Trophoblast cell (in vitro differentiated cells and primary cell): ENCODE data around the gene EXOC3L1.

Source experiments
- DNase-seq, 2 donors: peaks; one replicate each; pipeline ENCODE4 v3.0.0-alpha.2; 2016
- H2AFZ ChIP-seq: 2 replicates; pipeline ENCODE4 v1.6.1; 2013; ENCODE audit warnings: low read length, moderate library complexity, mild to moderate bottlenecking; ENCODE audit not compliant: insufficient read depth, poor library complexity
- H2AK5ac ChIP-seq: 2 replicates; pipeline ENCODE4 v1.6.1; 2013; ENCODE audit warnings: mild to moderate bottlenecking, low read length
- H2BK120ac ChIP-seq: 2 replicates; pipeline ENCODE4 v1.6.1; 2013; ENCODE audit warnings: low read length, mild to moderate bottlenecking, moderate library complexity; ENCODE audit not compliant: insufficient read depth, poor library complexity
- H2BK12ac ChIP-seq: 2 replicates; pipeline ENCODE4 v1.6.1; 2013; ENCODE audit warnings: mild to moderate bottlenecking, low read length, moderate library complexity
- H2BK5ac ChIP-seq: 2 replicates; pipeline ENCODE4 v1.6.1; 2013; ENCODE audit warnings: low read length, low read depth, moderate library complexity, mild to moderate bottlenecking; ENCODE audit not compliant: poor library complexity
- H3K14ac ChIP-seq: 2 replicates; pipeline ENCODE4 v1.6.1; 2013; ENCODE audit warnings: mild to moderate bottlenecking, low read length
- H3K18ac ChIP-seq: 2 replicates; pipeline ENCODE4 v1.6.1; 2013; ENCODE audit warnings: mild to moderate bottlenecking, low read length
- H3K23ac ChIP-seq: 2 replicates; pipeline ENCODE4 v1.6.1; 2013; ENCODE audit warnings: low read length
- H3K27ac ChIP-seq: 2 replicates; pipeline ENCODE4 v1.5.1; 2013; ENCODE audit warnings: low read depth, mild to moderate bottlenecking, inconsistent platforms, low read length, moderate library complexity
- H3K27me3 ChIP-seq: 2 replicates; pipeline ENCODE4 v1.6.1; 2013; ENCODE audit warnings: inconsistent platforms, mild to moderate bottlenecking, low read length, moderate library complexity; ENCODE audit not compliant: insufficient read depth
- H3K36me3 ChIP-seq, 2 experiments: 1 replicate in 1 of 2; 2 replicates in 1 of 2; pipeline ENCODE4 v1.6.1; 2013; ENCODE audit warnings: low read length in 2 of 2, mild to moderate bottlenecking in 2 of 2, moderate library complexity in 1 of 2; ENCODE audit not compliant: insufficient read depth in 2 of 2, control insufficient read depth in 1 of 2
- H3K4ac ChIP-seq: 2 replicates; pipeline ENCODE4 v1.6.1; 2013; ENCODE audit warnings: low read depth, mild to moderate bottlenecking, low read length, moderate library complexity
- H3K4me1 ChIP-seq, 2 experiments: 1 replicate in 1 of 2; 2 replicates in 1 of 2; pipeline ENCODE4 v1.6.1; 2013; ENCODE audit warnings: low read length in 2 of 2, mild to moderate bottlenecking in 2 of 2, moderate library complexity in 1 of 2; ENCODE audit not compliant: insufficient read depth in 2 of 2, control insufficient read depth in 1 of 2
- H3K4me2 ChIP-seq: 2 replicates; pipeline ENCODE4 v1.6.1; 2013; ENCODE audit warnings: inconsistent platforms, mild to moderate bottlenecking, low read length, moderate library complexity
- H3K4me3 ChIP-seq: 2 replicates; pipeline ENCODE4 v1.5.1; 2013; ENCODE audit warnings: mild to moderate bottlenecking, low read depth, low read length, inconsistent platforms
- H3K79me1 ChIP-seq: one replicate; pipeline ENCODE4 v1.6.1; 2013; ENCODE audit warnings: low read length
- H3K79me2 ChIP-seq: 2 replicates; pipeline ENCODE4 v1.6.1; 2013; ENCODE audit warnings: low read length, mild to moderate bottlenecking; ENCODE audit not compliant: control insufficient read depth, insufficient read depth, poor library complexity
- H3K9ac ChIP-seq: 2 replicates; pipeline ENCODE4 v1.6.1; 2013; ENCODE audit warnings: mild to moderate bottlenecking, low read length
- H3K9me3 ChIP-seq: 2 replicates; pipeline ENCODE4 v1.6.1; 2013; ENCODE audit warnings: low read depth, mild to moderate bottlenecking, control low read depth, inconsistent platforms, low read length; ENCODE audit not compliant: insufficient read depth
- H4K12ac ChIP-seq: 2 replicates; pipeline ENCODE4 v1.6.1; 2013; ENCODE audit warnings: low read depth, mild to moderate bottlenecking, low read length, moderate library complexity
- H4K8ac ChIP-seq: 2 replicates; pipeline ENCODE4 v1.6.1; 2013; ENCODE audit warnings: low read depth, mild to moderate bottlenecking, low read length, moderate library complexity
- H4K91ac ChIP-seq: one replicate; pipeline ENCODE4 v1.6.1; 2013; ENCODE audit warnings: low read depth, mild to moderate bottlenecking, low read length, moderate library complexity
- WGBS: extraction: QIAGEN DNeasy Blood & Tissue Kit; methylation state at CpG from one replicate; pipeline ENCODE4 v1.1.7; 2013; ENCODE audit warnings: missing lambda C conversion rate; ENCODE audit not compliant: insufficient read length, insufficient coverage; ENCODE audit errors: extremely low coverage; 5-methylcytosine and 5-hydroxymethylcytosine counted together

EXOC3L1 gene

DNA sequence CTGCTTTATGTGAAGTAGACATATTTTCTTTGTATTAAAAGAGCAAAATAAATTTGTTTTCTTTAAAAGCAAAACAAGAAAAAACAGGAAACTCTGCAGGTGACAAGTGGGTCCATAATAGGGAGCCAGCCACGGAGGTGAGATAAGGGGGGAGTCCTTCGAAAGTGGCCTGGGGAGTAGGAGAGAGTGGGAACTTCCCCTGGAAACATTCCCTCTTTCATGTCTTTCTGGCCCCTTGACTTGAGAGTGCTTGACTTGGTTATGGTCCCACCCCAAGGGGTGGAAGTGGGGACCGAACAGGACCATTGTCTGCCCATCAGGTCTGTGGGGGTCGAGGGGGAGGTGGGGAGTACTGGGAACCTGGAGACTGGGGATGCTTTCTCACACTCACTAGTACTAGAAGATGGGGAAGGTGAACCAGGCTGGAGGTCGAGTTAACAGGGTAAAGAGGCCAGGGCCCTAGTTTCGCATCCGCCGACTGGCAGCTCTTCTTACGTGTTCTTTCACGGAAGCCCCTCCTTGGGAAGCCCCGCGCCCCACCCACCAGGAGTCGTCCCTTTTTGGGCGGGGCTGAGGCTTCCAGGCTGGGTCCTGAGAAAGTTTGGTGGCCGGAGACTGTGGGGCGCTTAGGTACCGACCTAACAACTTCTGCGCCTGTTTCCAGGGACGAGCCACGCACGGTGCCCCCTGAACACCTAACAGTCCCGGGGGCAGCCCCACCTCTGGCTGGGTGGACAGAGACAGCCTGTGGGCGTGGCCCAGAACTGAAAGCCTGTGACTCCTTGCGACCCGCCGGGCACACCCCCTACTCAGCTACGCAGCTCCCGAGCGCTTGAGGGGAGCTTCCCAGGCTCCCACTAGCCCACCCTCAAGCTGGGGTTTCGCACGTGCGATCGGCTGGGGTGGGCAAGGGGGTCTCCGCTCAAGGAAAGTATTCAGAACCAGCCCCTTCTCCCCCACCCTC, 31.0 kb downstream of the EXOC3L1 start:
- DNase-seq, result peak; percentile 75 to 80

DNA sequence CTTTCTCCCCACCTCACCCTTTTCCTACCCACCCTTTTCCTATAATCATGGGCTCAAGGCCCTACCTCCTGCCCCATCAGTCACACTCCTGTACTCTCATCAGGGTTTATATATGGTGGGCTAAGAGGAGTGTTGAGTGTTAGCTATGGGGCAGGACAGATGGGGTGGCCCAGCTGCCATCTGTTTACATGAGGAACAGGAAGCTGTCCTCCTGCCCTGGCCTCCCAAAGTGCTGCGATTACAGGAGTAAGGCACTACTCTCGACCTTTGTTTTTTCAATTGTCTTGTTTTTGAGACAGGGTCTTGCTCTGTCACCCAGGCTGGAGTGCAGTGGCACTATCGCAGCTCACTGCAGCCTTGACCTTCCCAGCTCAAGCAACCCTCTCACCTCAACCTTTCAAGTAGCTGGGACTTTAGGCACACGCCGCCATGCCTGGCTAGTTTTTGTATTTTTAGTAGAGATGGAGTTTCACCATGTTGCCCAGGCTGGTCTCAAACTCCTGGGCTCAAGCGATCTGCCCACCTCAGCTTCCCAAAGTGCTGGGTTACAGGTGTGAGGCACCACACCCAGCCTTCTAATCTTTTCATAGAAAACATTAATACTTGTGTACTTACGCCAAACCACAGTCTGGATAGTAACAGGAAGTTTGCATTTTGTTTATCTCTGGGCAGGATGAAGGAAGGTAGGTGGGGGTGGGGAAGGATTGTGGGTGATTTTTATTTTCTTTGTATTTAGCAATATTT, 31.9 kb downstream of the EXOC3L1 start:
- WGBS, result no CpG with 5 or more reads among the region's 7 CpGs
- Histone ChIP-seq H3K79me2 (peaks cover 6% of the 10 kb centered on the region), H3K18ac (no peak overlapping the region), H2AFZ (no peak overlapping the region), H3K23ac (no peak overlapping the region), H3K4me1 (peaks cover 6 to 18% of the 10 kb centered on the region in 2 experiments), H2AK5ac (no peak overlapping the region), H3K9ac (no peak overlapping the region), H3K14ac (no peak overlapping the region), H3K4me2 (no peak overlapping the region), H3K36me3 (no peaks in the 10 kb centered on the region), H2BK12ac (no peak overlapping the region), H3K4me3 (no peak overlapping the region), H3K4ac (no peak overlapping the region), H3K9me3 (peaks cover 10% of the 10 kb centered on the region), H2BK120ac (no peak overlapping the region), H4K8ac (no peak overlapping the region), H3K79me1 (peaks cover 9% of the 10 kb centered on the region), H3K27me3 (peaks cover 68% of the 10 kb centered on the region), H2BK5ac (no peak overlapping the region), H4K12ac (no peak overlapping the region), H3K27ac (no peak overlapping the region), H4K91ac (no peak overlapping the region)
- DNase-seq, result no peak

More for the DNA sequence above, 31.0 kb downstream of the EXOC3L1 start:
- H3K9ac ChIP-seq, result no peak overlapping the region
- H3K4me2 ChIP-seq, result peak overlapping the region; percentile 75
- peaks cover 12 to 24% of the 10 kb centered on the region in 2 experiments for H3K4me1 ChIP-seq
- H3K4ac ChIP-seq, result peak overlapping the region; percentile 27
- H3K9me3 ChIP-seq, result peaks cover 16% of the 10 kb centered on the region
- H3K79me1 ChIP-seq, result peaks cover 9% of the 10 kb centered on the region
- no peak overlapping the region for H3K23ac ChIP-seq
- H3K18ac ChIP-seq, result peak overlapping the region; percentile 76
- H4K8ac ChIP-seq, result peak overlapping the region; percentile 82
- no peak overlapping the region for H3K27ac ChIP-seq
- H4K12ac ChIP-seq, result peak overlapping the region; percentile 81
- H2AK5ac ChIP-seq, result peak overlapping the region; percentile 78
- H2BK120ac ChIP-seq, result peak overlapping the region; percentile 57
- H3K4me3 ChIP-seq, result peak overlapping the region; percentile 88
- H4K91ac ChIP-seq, result peak overlapping the region; percentile 78
- no peak overlapping the region for H2BK12ac ChIP-seq
- peak overlapping the region; percentile 83 for H3K14ac ChIP-seq
- H3K27me3 ChIP-seq, result peaks cover 75% of the 10 kb centered on the region
- H3K36me3 ChIP-seq, result no peaks in the 10 kb centered on the region
- H2AFZ ChIP-seq, result peak overlapping the region; percentile 86
- H2BK5ac ChIP-seq, result no peak overlapping the region
- WGBS, result no CpG with 5 or more reads among the region's 34 CpGs
- H3K79me2 ChIP-seq, result peaks cover 6% of the 10 kb centered on the region

DNA sequence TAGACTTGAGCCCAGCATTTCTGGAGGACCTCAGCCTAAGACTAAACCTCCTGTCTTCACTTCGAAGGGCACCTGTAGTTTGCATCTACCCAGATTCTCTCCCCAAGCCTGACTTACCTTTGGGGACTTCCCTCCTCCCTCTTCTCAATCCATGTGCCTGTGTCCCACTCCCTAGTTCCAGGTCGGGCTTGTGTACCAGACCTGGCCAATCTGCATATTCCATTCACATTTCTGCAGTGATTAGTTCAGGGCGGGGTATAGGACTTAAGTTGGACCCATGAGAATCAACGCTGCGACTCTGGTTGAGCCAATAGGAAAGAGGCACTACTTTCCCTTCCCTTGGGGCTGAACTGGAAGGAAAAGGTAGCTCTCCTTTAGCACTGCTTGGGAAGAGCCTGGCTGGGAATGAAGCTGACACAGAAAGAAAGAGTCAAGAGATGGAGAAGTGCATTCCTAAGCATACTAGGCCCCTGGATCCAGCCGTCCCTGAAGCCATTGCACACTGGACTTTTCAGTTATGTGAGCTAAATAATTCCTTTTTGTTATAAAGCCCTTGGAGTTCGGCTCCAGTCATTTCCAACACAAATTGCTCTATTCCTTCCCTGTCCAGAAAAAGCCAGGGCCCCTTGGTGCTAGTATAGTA, 32.7 kb downstream of the EXOC3L1 start:
- H3K14ac ChIP-seq, result no peak overlapping the region
- H4K12ac ChIP-seq, result no peak overlapping the region
- H3K4ac ChIP-seq, result no peak overlapping the region
- peaks cover 9% of the 10 kb centered on the region for H3K9me3 ChIP-seq
- H3K36me3 ChIP-seq, result no peaks in the 10 kb centered on the region
- H3K9ac ChIP-seq, result no peak overlapping the region
- no peak overlapping the region for H3K18ac ChIP-seq
- no peak overlapping the region for H3K4me3 ChIP-seq
- peaks cover 2 to 12% of the 10 kb centered on the region in 2 experiments for H3K4me1 ChIP-seq
- H2AK5ac ChIP-seq, result no peak overlapping the region
- H3K79me1 ChIP-seq, result peaks cover 9% of the 10 kb centered on the region
- no peak overlapping the region for H2BK12ac ChIP-seq
- H3K4me2 ChIP-seq, result no peak overlapping the region
- peaks cover 60% of the 10 kb centered on the region for H3K27me3 ChIP-seq
- H4K8ac ChIP-seq, result no peak overlapping the region
- H2BK5ac ChIP-seq, result no peak overlapping the region
- no peak overlapping the region for H4K91ac ChIP-seq
- no peak for DNase-seq
- H3K27ac ChIP-seq, result no peak overlapping the region
- WGBS, result no CpG with 5 or more reads among the region's 7 CpGs
- H2AFZ ChIP-seq, result no peak overlapping the region
- peaks cover 6% of the 10 kb centered on the region for H3K79me2 ChIP-seq
- H3K23ac ChIP-seq, result no peak overlapping the region
- H2BK120ac ChIP-seq, result no peak overlapping the region

DNA sequence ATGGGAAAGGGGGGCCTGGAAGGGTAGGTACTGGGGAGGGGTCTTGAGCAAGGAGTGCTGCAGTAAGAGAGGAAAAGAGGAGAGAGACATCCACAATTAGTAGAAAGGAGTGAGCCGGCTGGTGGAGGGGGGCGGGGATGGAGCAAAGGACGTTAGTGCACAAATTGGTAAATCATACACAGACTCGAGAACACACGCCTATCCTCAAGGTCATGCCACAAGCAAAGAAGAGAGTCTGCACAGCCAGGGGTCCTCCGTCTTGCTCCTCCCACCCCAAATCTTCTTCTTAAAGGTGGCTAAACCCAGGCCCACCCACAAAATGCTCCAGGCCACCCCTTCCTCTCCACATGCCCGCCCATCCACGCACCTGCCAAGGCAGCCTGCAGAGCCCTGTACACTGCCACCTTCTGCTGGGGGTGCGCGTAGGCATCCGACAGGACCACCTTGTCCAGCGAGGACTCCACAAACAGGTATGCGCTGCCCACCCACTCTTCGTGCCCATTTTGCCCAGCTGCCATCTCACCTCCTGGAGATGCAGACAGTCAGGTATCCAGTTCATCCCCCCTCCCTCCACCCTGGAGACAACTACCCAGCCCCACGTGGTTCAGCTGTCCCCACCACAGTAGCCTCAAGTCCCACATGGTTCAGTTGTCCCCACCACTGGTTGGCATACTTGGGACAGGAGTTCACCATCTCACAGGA, 33.6 kb downstream of the EXOC3L1 start:
- Histone ChIP-seq H3K27ac (no peak overlapping the region), H3K36me3 (no peaks in the 10 kb centered on the region), H3K4me3 (no peak overlapping the region), H3K9ac (no peak overlapping the region), H2BK5ac (no peak overlapping the region), H3K79me2 (peaks cover 6% of the 10 kb centered on the region), H4K8ac (no peak overlapping the region), H3K79me1 (peaks cover 9% of the 10 kb centered on the region), H3K4ac (no peak overlapping the region), H3K23ac (no peak overlapping the region), H3K18ac (no peak overlapping the region), H4K12ac (no peak overlapping the region), H2AFZ (no peak overlapping the region), H4K91ac (no peak overlapping the region), H3K14ac (no peak overlapping the region), H2BK120ac (no peak overlapping the region), H2BK12ac (no peak overlapping the region), H2AK5ac (no peak overlapping the region), H3K27me3 (peaks cover 51% of the 10 kb centered on the region), H3K9me3 (peaks cover 9% of the 10 kb centered on the region), H3K4me2 (no peak overlapping the region), H3K4me1 (peaks cover 2 to 10% of the 10 kb centered on the region in 2 experiments)
- no CpG with 5 or more reads among the region's 15 CpGs for WGBS
- DNase-seq, result no peak
